ENCODE results near the gene TAPT1.
"Not testable (repeated sequence)": the region's sequence is repeated elsewhere in the genome, so short reads cannot be mapped to it uniquely, and the experiment has no call there.

Gene TAPT1

GRCh38 chr4:16207409-16207808 lies 18.9 kb downstream of the TAPT1 start:
- DNase-seq = no peak

- no peak for DNase-seq
These were observed 19.4 kb downstream of the TAPT1 start for GRCh38 chr4:16206848-16207247.

- no peak for DNase-seq
These were observed 20.0 kb downstream of the TAPT1 start for GRCh38 chr4:16206301-16206700.

- DNase-seq = no peak
These were observed 20.7 kb downstream of the TAPT1 start for GRCh38 chr4:16205298-16206164.

GRCh38 chr4:16204505-16204904 lies 21.8 kb downstream of the TAPT1 start:
- no peak for DNase-seq

- no peak for DNase-seq
These were observed 23.2 kb downstream of the TAPT1 start for GRCh38 chr4:16203083-16203482.

- DNase-seq = no peak
These were observed 23.7 kb downstream of the TAPT1 start for GRCh38 chr4:16202598-16202997.

GRCh38 chr4:16199093-16199492 lies 27.2 kb downstream of the TAPT1 start:
- DNase-seq = no peak

GRCh38 chr4:16197876-16198665 lies 28.2 kb downstream of the TAPT1 start:
- DNase-seq = no peak

- no peak for DNase-seq
These were observed 29.5 kb downstream of the TAPT1 start for GRCh38 chr4:16196482-16197393.

- DNase-seq = no peak
These were observed 31.1 kb downstream of the TAPT1 start for GRCh38 chr4:16195209-16195608.

- not testable (repeated sequence) for DNase-seq
These were observed 31.5 kb downstream of the TAPT1 start for GRCh38 chr4:16194798-16195197.

GRCh38 chr4:16194214-16194613 lies 32.1 kb downstream of the TAPT1 start:
- DNase-seq = no peak

- no peak for DNase-seq
These were observed 33.4 kb downstream of the TAPT1 start for GRCh38 chr4:16192631-16193518.

GRCh38 chr4:16192057-16192456 lies 34.2 kb downstream of the TAPT1 start:
- DNase-seq = no peak

GRCh38 chr4:16187455-16187854 lies 38.8 kb downstream of the TAPT1 start:
- DNase-seq = no peak

- DNase-seq = no peak
These were observed 39.3 kb downstream of the TAPT1 start for GRCh38 chr4:16186986-16187385.

- DNase-seq = no peak
These were observed 42.7 kb downstream of the TAPT1 start for GRCh38 chr4:16183604-16184003.

GRCh38 chr4:16176621-16177020 lies 49.6 kb downstream of the TAPT1 start:
- DNase-seq = no peak

GRCh38 chr4:16171831-16172230 lies 54.4 kb downstream of the TAPT1 start:
- DNase-seq = no peak

- DNase-seq = no peak
These were observed 56.8 kb downstream of the TAPT1 start for GRCh38 chr4:16169490-16169889.

All from activated CD4-positive, CD25-positive, alpha-beta regulatory T cell treated with anti-CD3 and anti-CD28 coated beads, Interleukin-2, amount 50 U/mL, for 72 hours (primary cell).